ENCODE data around the gene C1QTNF8. TPM values are rescaled to one million over a fixed set of nuclear protein-coding genes. Genes with fewer than 3 reads are reported as not detected.

C1QTNF8 gene
- total RNA-seq, 2 donors from 2014 or later = 0.34 TPM; not detected in 1

DNA sequence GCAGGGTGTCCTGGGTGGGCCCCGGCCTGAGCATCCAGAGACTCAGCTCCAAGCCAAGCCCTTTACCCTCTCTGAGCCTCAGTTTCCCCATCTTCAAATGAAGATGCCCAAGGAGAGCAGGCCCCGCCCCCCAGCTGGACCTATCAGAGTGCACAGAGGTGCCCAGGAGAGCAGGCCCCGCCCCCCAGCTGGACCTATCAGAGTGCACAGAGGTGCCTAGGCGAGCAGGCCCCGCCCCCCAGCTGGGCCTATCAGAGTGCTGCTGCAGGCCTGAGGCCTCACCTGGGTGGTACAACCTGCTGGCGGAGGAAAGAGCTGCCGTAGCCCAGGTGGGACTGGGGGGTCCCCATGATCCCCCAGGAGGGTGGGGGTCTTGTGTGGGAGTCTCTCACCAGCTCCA is 26.9 kb downstream of the C1QTNF8 start:
- 97% methylated on average over 6 of the region's 7 CpGs for WGBS
- Histone ChIP-seq H3K4me1 (replicated peaks) (no peaks in the 10 kb centered on the region), H3K9me3 (no peaks in the 10 kb centered on the region), H3K36me3 (no peaks in the 10 kb centered on the region), H3K27ac (no peak overlapping the region), H3K27me3 (replicated peaks; ENCODE audit: insufficient read depth) (peaks cover 52% of the 10 kb centered on the region), H3K4me3 (no peak overlapping the region)
- DNase-seq (ENCODE audit: low spot score) = no peak
- intact Hi-C loops (cut with DNase I) = no loop called here
- no peak for TF ChIP-seq POLR2AphosphoS5 (IDR thresholded peaks at IDR 0.05)
- TF ChIP-seq POLR2A (IDR thresholded peaks at IDR 0.05) = no peak
- no peak for TF ChIP-seq CTCF (IDR thresholded peaks at IDR 0.05)

GRCh38 chr16:1068451-1068850 is 27.6 kb downstream of the C1QTNF8 start:
- WGBS = 51% methylated on average over 16 of the region's 18 CpGs

DNA sequence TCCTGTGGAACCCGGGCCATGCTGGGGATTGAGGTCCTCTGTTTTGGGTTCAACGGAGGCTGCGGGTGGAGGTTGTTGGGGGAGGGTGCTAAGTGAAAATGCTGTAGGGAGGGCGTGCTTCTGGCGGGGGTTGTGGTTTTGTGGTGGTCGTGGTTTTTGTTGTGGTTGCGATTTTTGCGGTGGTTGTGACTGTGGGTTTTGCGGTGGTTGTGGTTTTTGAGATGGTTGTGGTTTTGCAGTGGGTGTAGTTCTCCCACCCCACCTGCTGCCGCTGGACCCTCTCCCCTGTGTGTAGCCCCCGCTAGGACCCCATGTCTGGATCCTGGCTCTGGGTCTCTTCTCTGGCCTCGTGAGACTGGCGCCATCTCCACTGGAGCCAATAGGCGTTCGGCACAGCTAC is 28.4 kb downstream of the C1QTNF8 start:
- intact Hi-C loops (cut with DNase I) = no loop called here
- no peaks in the 10 kb centered on the region for H3K4me1 ChIP-seq (replicated peaks)
- H3K9me3 ChIP-seq = no peaks in the 10 kb centered on the region
- DNase-seq (ENCODE audit: low spot score) = no peak
- TF ChIP-seq POLR2AphosphoS5 (IDR thresholded peaks at IDR 0.05) = no peak
- TF ChIP-seq POLR2A (IDR thresholded peaks at IDR 0.05) = no peak
- TF ChIP-seq CTCF (IDR thresholded peaks at IDR 0.05) = no peak
- H3K27me3 ChIP-seq (replicated peaks; ENCODE audit: insufficient read depth) = peaks cover 42% of the 10 kb centered on the region
- WGBS = 58% methylated on average over 15 of the region's 15 CpGs
- no peaks in the 10 kb centered on the region for H3K36me3 ChIP-seq
- H3K4me3 ChIP-seq = no peak overlapping the region
- no peak overlapping the region for H3K27ac ChIP-seq

More at GRCh38 chr16:1068451-1068850, 27.6 kb downstream of the C1QTNF8 start:
- Histone ChIP-seq H3K4me3 (no peak overlapping the region), H3K27me3 (replicated peaks; ENCODE audit: insufficient read depth) (peaks cover 47% of the 10 kb centered on the region), H3K9me3 (no peaks in the 10 kb centered on the region), H3K4me1 (replicated peaks) (no peaks in the 10 kb centered on the region), H3K27ac (no peak overlapping the region), H3K36me3 (no peaks in the 10 kb centered on the region)
- intact Hi-C loops (cut with DNase I) = no loop called here
- TF ChIP-seq POLR2AphosphoS5 (IDR thresholded peaks at IDR 0.05) (no peak), CTCF (IDR thresholded peaks at IDR 0.05) (no peak)
- DNase-seq (ENCODE audit: low spot score) = no peak

- intact Hi-C loops (cut with DNase I) = no loop called here
- no peaks in the 10 kb centered on the region for H3K4me1 ChIP-seq (replicated peaks)
- H3K27ac ChIP-seq = no peak overlapping the region
- H3K9me3 ChIP-seq = no peaks in the 10 kb centered on the region
- H3K4me3 ChIP-seq = no peak overlapping the region
- DNase-seq (ENCODE audit: low spot score) = no peak
- H3K36me3 ChIP-seq = no peaks in the 10 kb centered on the region
- H3K27me3 ChIP-seq (replicated peaks; ENCODE audit: insufficient read depth) = peaks cover 33% of the 10 kb centered on the region
- WGBS = 58% methylated on average over 24 of the region's 24 CpGs
- TF ChIP-seq POLR2AphosphoS5 (IDR thresholded peaks at IDR 0.05) (no peak), POLR2A (IDR thresholded peaks at IDR 0.05) (no peak), CTCF (IDR thresholded peaks at IDR 0.05) (no peak)
These were observed 29.4 kb downstream of the C1QTNF8 start for GRCh38 chr16:1066584-1067172.

DNA sequence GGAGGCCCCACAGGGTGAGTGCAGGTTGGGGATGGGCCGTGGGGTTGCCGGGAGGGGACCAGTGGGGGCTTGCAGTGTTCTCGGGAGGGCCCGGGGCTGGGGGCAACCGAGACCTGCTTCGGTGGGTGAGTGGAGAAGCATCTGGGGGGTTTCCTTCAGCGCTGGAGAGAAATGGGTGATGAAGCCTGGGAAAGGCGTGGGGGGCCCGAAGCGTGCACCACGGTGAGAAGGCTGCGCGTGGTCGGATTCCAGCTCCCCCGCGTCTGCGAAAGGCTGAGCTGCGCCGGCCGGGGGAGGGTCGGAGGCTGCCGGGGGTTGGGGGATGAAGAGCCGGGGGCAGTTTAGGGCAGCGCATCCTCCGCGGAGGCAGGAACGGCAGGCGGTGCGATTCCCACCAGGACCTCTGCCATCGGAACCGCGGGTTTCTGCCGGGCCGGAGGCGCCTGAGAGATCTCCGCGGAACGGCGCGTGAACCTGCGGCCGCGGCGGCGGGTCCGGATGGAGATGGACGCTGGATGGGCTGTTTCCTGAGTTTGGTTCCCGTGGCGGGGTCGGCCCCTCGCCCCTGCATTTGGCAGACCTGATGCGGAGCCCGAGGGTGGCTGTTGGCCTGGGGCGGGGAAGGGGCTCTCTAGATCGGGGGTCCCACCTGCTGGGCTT is 30.4 kb downstream of the C1QTNF8 start:
- intact Hi-C loops (cut with DNase I) = no loop called here
- no peak for TF ChIP-seq POLR2A (IDR thresholded peaks at IDR 0.05)
- H3K27me3 ChIP-seq (replicated peaks; ENCODE audit: insufficient read depth) = peaks cover 26% of the 10 kb centered on the region

More for the DNA sequence above, 30.4 kb downstream of the C1QTNF8 start:
- 19% methylated on average over 35 of the region's 55 CpGs for WGBS
- Histone ChIP-seq H3K4me3 (no peak overlapping the region), H3K36me3 (no peaks in the 10 kb centered on the region), H3K4me1 (replicated peaks) (no peaks in the 10 kb centered on the region), H3K27ac (no peak overlapping the region), H3K9me3 (no peaks in the 10 kb centered on the region)
- DNase-seq (ENCODE audit: low spot score) = no peak

All from prostate gland (tissue), 2 donors.